Measurements from ENCODE around the gene TRIM65. TPM values are rescaled to one million over a fixed set of nuclear protein-coding genes. Genes with fewer than 3 reads are reported as not detected.

The TRIM65 gene
- total RNA-seq, 4 donors from 2014 or later: 16.5 to 26.1 (median 22.3) TPM

GRCh38 chr17:75847614-75848522 lies 48.9 kb downstream of the TRIM65 start:
- no peak for DNase-seq
- no peaks in the 10 kb centered on the region for H3K27me3 ChIP-seq
- peaks cover 0 to 61% of the 10 kb centered on the region in 2 donors for H3K36me3 ChIP-seq
- peaks cover 73 to 75% of the 10 kb centered on the region in 2 donors for H3K4me1 ChIP-seq
- peak overlapping the region; percentile 95 to 99 (median 95) for H3K27ac ChIP-seq
- no peak for ATAC-seq
- no peaks in the 10 kb centered on the region for H3K9me3 ChIP-seq
- TF ChIP-seq, protein P1, sequence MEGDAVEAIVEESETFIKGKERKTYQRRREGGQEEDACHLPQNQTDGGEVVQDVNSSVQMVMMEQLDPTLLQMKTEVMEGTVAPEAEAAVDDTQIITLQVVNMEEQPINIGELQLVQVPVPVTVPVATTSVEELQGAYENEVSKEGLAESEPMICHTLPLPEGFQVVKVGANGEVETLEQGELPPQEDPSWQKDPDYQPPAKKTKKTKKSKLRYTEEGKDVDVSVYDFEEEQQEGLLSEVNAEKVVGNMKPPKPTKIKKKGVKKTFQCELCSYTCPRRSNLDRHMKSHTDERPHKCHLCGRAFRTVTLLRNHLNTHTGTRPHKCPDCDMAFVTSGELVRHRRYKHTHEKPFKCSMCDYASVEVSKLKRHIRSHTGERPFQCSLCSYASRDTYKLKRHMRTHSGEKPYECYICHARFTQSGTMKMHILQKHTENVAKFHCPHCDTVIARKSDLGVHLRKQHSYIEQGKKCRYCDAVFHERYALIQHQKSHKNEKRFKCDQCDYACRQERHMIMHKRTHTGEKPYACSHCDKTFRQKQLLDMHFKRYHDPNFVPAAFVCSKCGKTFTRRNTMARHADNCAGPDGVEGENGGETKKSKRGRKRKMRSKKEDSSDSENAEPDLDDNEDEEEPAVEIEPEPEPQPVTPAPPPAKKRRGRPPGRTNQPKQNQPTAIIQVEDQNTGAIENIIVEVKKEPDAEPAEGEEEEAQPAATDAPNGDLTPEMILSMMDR (IDR thresholded peaks at IDR 0.05 in 4 of 5, conservative IDR thresholded peaks at IDR 0.05 in 1 of 5): no peak
- TF ChIP-seq POLR2A (IDR thresholded peaks at IDR 0.05): no peak
- intact Hi-C loops (cut with DNase I; ENCODE audit: low total_unique reads): no loop called here
- H3K4me3 ChIP-seq: no peak overlapping the region
- in situ Hi-C loops (cut with MboI; ENCODE audit: low sequenced_read_pairs in 4 of 4): no loop called here

DNA sequence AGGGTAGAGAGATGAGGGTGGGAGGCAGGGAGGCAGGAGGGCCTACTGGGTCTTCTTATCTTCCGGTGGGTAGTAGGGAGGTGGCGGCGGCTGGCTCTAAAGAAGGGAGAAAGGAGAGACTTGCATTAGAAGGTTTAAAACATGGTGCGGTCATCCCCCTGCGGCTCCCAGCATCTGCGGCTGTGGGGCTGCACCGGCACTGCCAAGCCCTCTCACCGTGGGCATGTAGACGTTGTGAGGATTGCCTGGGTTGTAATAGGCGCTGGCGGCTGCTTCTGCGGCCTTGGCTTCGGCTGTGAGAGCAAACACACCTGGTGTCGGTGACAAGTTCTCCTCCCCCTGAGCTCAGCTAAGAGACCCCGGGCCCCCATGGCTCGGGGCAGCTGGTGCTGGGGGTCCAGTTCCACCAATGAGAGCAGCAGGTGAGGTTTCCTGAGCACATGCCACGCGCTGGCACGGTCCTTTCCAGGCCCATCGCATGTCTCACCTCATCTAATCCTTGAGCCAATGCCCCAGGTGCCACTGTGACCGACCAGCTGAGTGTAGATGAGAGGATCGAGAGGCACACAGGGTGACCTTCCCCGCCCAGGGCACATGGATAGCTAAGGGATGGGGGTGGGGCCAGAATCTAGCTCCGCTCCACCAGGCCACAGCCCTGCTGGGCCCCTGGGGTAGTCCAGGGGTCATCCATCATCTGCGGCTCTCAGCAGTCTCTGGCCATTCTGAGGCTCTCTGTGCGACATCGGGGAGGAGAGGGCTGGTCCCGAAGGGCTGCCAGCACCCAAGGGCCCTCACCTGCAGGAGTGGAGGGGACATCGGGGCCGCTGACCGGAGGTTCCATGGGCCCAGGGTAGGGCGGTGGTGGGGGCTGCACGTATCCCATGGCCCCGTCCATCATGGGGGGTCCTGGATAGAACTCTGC lies 49.8 kb downstream of the TRIM65 start:
- Histone ChIP-seq H3K4me1 (peaks cover 64 to 66% of the 10 kb centered on the region in 2 donors), H3K27ac (peak overlapping the region; percentile 95 to 99 (median 95)), H3K4me3 (no peak overlapping the region), H3K36me3 (peaks cover 0 to 54% of the 10 kb centered on the region in 2 donors), H3K27me3 (no peaks in the 10 kb centered on the region), H3K9me3 (no peaks in the 10 kb centered on the region)
- in situ Hi-C loops (cut with MboI; ENCODE audit: low sequenced_read_pairs in 4 of 4): no loop called here
- TF ChIP-seq, protein P1 (IDR thresholded peaks at IDR 0.05 in 4 of 5, conservative IDR thresholded peaks at IDR 0.05 in 1 of 5): no peak
- TF ChIP-seq POLR2A (IDR thresholded peaks at IDR 0.05): no peak
- DNase-seq (no peak), ATAC-seq (no peak)
- intact Hi-C loops (cut with DNase I; ENCODE audit: low total_unique reads): no loop called here

GRCh38 chr17:75845933-75846691 lies 50.6 kb downstream of the TRIM65 start:
- Histone ChIP-seq H3K4me3 (no peak overlapping the region), H3K4me1 (peaks cover 58 to 59% of the 10 kb centered on the region in 2 donors), H3K36me3 (peaks cover 0 to 53% of the 10 kb centered on the region in 2 donors), H3K27ac (peak overlapping the region; percentile 95 to 99 (median 95)), H3K9me3 (no peaks in the 10 kb centered on the region), H3K27me3 (no peaks in the 10 kb centered on the region)
- intact Hi-C loops (cut with DNase I; ENCODE audit: low total_unique reads): loop anchor here (2.0 kb wide), 2 partner anchors 61 to 153 kb away; partner anchors contain the start of gene UNK
- in situ Hi-C loops (cut with MboI; ENCODE audit: low sequenced_read_pairs in 4 of 4): no loop called here
- TF ChIP-seq POLR2A (IDR thresholded peaks at IDR 0.05): no peak
- TF ChIP-seq, protein P1 (IDR thresholded peaks at IDR 0.05 in 4 of 5, conservative IDR thresholded peaks at IDR 0.05 in 1 of 5): no peak
- ATAC-seq: no peak
- no peak for DNase-seq

GRCh38 chr17:75845058-75845711 lies 51.6 kb downstream of the TRIM65 start:
- intact Hi-C loops (cut with DNase I; ENCODE audit: low total_unique reads) (loop anchor here (2.0 kb wide), 2 partner anchors 60 to 152 kb away; partner anchors contain the start of gene UNK), in situ Hi-C loops (cut with MboI; ENCODE audit: low sequenced_read_pairs in 4 of 4) (no loop called here)
- TF ChIP-seq POLR2A (IDR thresholded peaks at IDR 0.05): peak; percentile 45 to 50
- TF ChIP-seq, protein P1 (IDR thresholded peaks at IDR 0.05 in 4 of 5, conservative IDR thresholded peaks at IDR 0.05 in 1 of 5): peak; percentile 91 to 98 (median 95)
- ATAC-seq (peak; percentile 82 to 88), DNase-seq (peak; percentile 94 to 98)
- Histone ChIP-seq H3K36me3 (peaks cover 0 to 50% of the 10 kb centered on the region in 2 donors), H3K9me3 (no peaks in the 10 kb centered on the region), H3K27ac (peak overlapping the region; percentile 95 to 99 (median 95)), H3K4me1 (peaks cover 48 to 50% of the 10 kb centered on the region in 2 donors), H3K4me3 (peak overlapping the region in 1 of 4 donors; percentile 8), H3K27me3 (no peaks in the 10 kb centered on the region)
